ENCODE measurements around the gene ZFP1. TPM values are rescaled to one million over a fixed set of nuclear protein-coding genes. Genes with fewer than 3 reads are reported as not detected.

The ZFP1 gene
- total and polyA plus RNA-seq, 2 experiments from 2014 or later: 9.4 to 14.4 TPM

GRCh38 chr16:75138233-75138632 is 10.1 kb upstream of the ZFP1 start:
- H3K27me3 ChIP-seq: no peaks in the 10 kb centered on the region
- no peaks in the 10 kb centered on the region for H4K20me1 ChIP-seq (ENCODE audit: insufficient read depth, poor library complexity, severe bottlenecking)
- no peaks in the 10 kb centered on the region for H3K36me3 ChIP-seq (replicated peaks; ENCODE audit: insufficient read depth, low read depth)
- H3K4me2 ChIP-seq: no peak overlapping the region
- H3K27ac ChIP-seq: no peak overlapping the region
- H3K9me3 ChIP-seq (ENCODE audit: low read depth): no peaks in the 10 kb centered on the region
- H2AFZ ChIP-seq: no peak overlapping the region
- no peaks in the 10 kb centered on the region for H3K4me1 ChIP-seq (ENCODE audit: insufficient read depth)
- TF ChIP-seq CTCF (IDR thresholded peaks at IDR 0.05; ENCODE audit: poor library complexity) (no peak), EZH2phosphoT487 (IDR thresholded peaks at IDR 0.05; ENCODE audit: low read depth, severe bottlenecking, unreplicated experiment) (no peak), EZH2 (IDR thresholded peaks at IDR 0.05; ENCODE audit: borderline replicate concordance) (no peak)
- 93% methylated on average over 8 of the region's 8 CpGs for WGBS (ENCODE audit: low lambda C conversion rate, missing lambda C conversion rate)
- H3K79me2 ChIP-seq: no peaks in the 10 kb centered on the region
- DNase-seq (ENCODE audit: low spot score): no peak
- no peaks in the 10 kb centered on the region for H3K9me2 ChIP-seq (replicated peaks; ENCODE audit: insufficient read depth)
- H3K4me3 ChIP-seq: no peak overlapping the region

GRCh38 chr16:75138636-75139035 is 9.7 kb upstream of the ZFP1 start:
- WGBS (ENCODE audit: low lambda C conversion rate, missing lambda C conversion rate): 75% methylated on average over 9 of the region's 9 CpGs
- H3K4me3 ChIP-seq: no peak overlapping the region
- H3K9me3 ChIP-seq (ENCODE audit: low read depth): no peaks in the 10 kb centered on the region
- no peaks in the 10 kb centered on the region for H3K9me2 ChIP-seq (replicated peaks; ENCODE audit: insufficient read depth)
- H3K79me2 ChIP-seq: no peaks in the 10 kb centered on the region
- no peaks in the 10 kb centered on the region for H3K27me3 ChIP-seq
- no peak for DNase-seq (ENCODE audit: low spot score)
- no peaks in the 10 kb centered on the region for H3K36me3 ChIP-seq (replicated peaks; ENCODE audit: insufficient read depth, low read depth)
- no peaks in the 10 kb centered on the region for H4K20me1 ChIP-seq (ENCODE audit: insufficient read depth, poor library complexity, severe bottlenecking)
- TF ChIP-seq CTCF (IDR thresholded peaks at IDR 0.05; ENCODE audit: poor library complexity): no peak
- TF ChIP-seq EZH2 (IDR thresholded peaks at IDR 0.05; ENCODE audit: borderline replicate concordance): no peak
- TF ChIP-seq EZH2phosphoT487 (IDR thresholded peaks at IDR 0.05; ENCODE audit: low read depth, severe bottlenecking, unreplicated experiment): no peak
- no peaks in the 10 kb centered on the region for H3K4me1 ChIP-seq (ENCODE audit: insufficient read depth)
- H2AFZ ChIP-seq: no peak overlapping the region
- no peak overlapping the region for H3K27ac ChIP-seq
- H3K4me2 ChIP-seq: no peak overlapping the region

- no peak overlapping the region for H3K4me2 ChIP-seq
- no peak overlapping the region for H2AFZ ChIP-seq
- no peaks in the 10 kb centered on the region for H3K4me1 ChIP-seq (ENCODE audit: insufficient read depth)
- no peaks in the 10 kb centered on the region for H3K36me3 ChIP-seq (replicated peaks; ENCODE audit: insufficient read depth, low read depth)
- H3K9me3 ChIP-seq (ENCODE audit: low read depth): no peaks in the 10 kb centered on the region
- TF ChIP-seq EZH2 (IDR thresholded peaks at IDR 0.05; ENCODE audit: borderline replicate concordance) (no peak), CTCF (IDR thresholded peaks at IDR 0.05; ENCODE audit: poor library complexity) (no peak), EZH2phosphoT487 (IDR thresholded peaks at IDR 0.05; ENCODE audit: low read depth, severe bottlenecking, unreplicated experiment) (no peak)
- H3K4me3 ChIP-seq: no peak overlapping the region
- no peaks in the 10 kb centered on the region for H4K20me1 ChIP-seq (ENCODE audit: insufficient read depth, poor library complexity, severe bottlenecking)
- no peak overlapping the region for H3K27ac ChIP-seq
- no peaks in the 10 kb centered on the region for H3K79me2 ChIP-seq
- 93% methylated on average over 5 of the region's 5 CpGs for WGBS (ENCODE audit: low lambda C conversion rate, missing lambda C conversion rate)
- no peak for DNase-seq (ENCODE audit: low spot score)
- H3K9me2 ChIP-seq (replicated peaks; ENCODE audit: insufficient read depth): no peaks in the 10 kb centered on the region
- H3K27me3 ChIP-seq: no peaks in the 10 kb centered on the region
These were observed 8.8 kb upstream of the ZFP1 start for GRCh38 chr16:75139498-75139897.

GRCh38 chr16:75143941-75144340 is 4.4 kb upstream of the ZFP1 start:
- no peak for DNase-seq (ENCODE audit: low spot score)
- Histone ChIP-seq H3K27ac (no peak overlapping the region), H3K9me3 (ENCODE audit: low read depth) (no peaks in the 10 kb centered on the region), H3K79me2 (peaks cover under 1% of the 10 kb centered on the region), H3K36me3 (replicated peaks; ENCODE audit: insufficient read depth, low read depth) (no peaks in the 10 kb centered on the region), H3K9me2 (replicated peaks; ENCODE audit: insufficient read depth) (no peaks in the 10 kb centered on the region), H3K27me3 (no peaks in the 10 kb centered on the region), H2AFZ (no peak overlapping the region), H4K20me1 (ENCODE audit: insufficient read depth, poor library complexity, severe bottlenecking) (no peaks in the 10 kb centered on the region), H3K4me3 (no peak overlapping the region), H3K4me2 (no peak overlapping the region), H3K4me1 (ENCODE audit: insufficient read depth) (no peaks in the 10 kb centered on the region)
- no peak for TF ChIP-seq EZH2 (IDR thresholded peaks at IDR 0.05; ENCODE audit: borderline replicate concordance)
- no peak for TF ChIP-seq CTCF (IDR thresholded peaks at IDR 0.05; ENCODE audit: poor library complexity)
- no peak for TF ChIP-seq EZH2phosphoT487 (IDR thresholded peaks at IDR 0.05; ENCODE audit: low read depth, severe bottlenecking, unreplicated experiment)
- WGBS (ENCODE audit: low lambda C conversion rate, missing lambda C conversion rate): 89% methylated on average over 6 of the region's 6 CpGs
